Smooth muscle cell (in vitro differentiated cells): ENCODE results near the gene SLC35E4. TPM values are rescaled to one million over a fixed set of nuclear protein-coding genes. Genes with fewer than 3 reads are reported as not detected.

Experiments
- DNase-seq: peaks from one replicate; lab custom pipeline; 2025; ENCODE audit not compliant: unreplicated experiment; lab: John Stamatoyannopoulos, UW
- H2AFZ ChIP-seq: fragments of 200-600 bp; sonication (generic); 2 replicates; pipeline ENCODE4 v1.6.0; 2016; ENCODE audit warnings: antibody characterized with exemption, low read depth, mild to moderate bottlenecking
- H3F3A ChIP-seq: fragments of 200-600 bp; sonication (generic); 2 replicates; pipeline ENCODE4 v1.6.0; 2017; ENCODE audit warnings: antibody characterized with exemption, low read depth
- H3K27ac ChIP-seq: fragments of 200-600 bp; sonication (generic); 2 replicates; pipeline ENCODE4 v1.5.1; 2016; ENCODE audit warnings: low read depth, mild to moderate bottlenecking
- H3K27me3 ChIP-seq: fragments of 200-600 bp; sonication (generic); 2 replicates; pipeline ENCODE4 v1.6.1; 2016; ENCODE audit warnings: low read depth, mild to moderate bottlenecking
- H3K36me3 ChIP-seq: fragments of 200-600 bp; sonication (generic); 2 replicates; pipeline ENCODE4 v1.5.1; 2016; ENCODE audit warnings: low read depth
- H3K4me1 ChIP-seq: fragments of 200-600 bp; sonication (generic); 2 replicates; pipeline ENCODE4 v1.5.1; 2016; ENCODE audit warnings: low read depth
- H3K4me2 ChIP-seq: fragments of 200-600 bp; sonication (generic); 2 replicates; pipeline ENCODE4 v1.6.0; 2016; ENCODE audit warnings: mild to moderate bottlenecking
- H3K4me3 ChIP-seq: fragments of 200-600 bp; sonication (generic); 2 replicates; pipeline ENCODE4 v1.5.1; 2016; ENCODE audit warnings: mild to moderate bottlenecking
- H3K79me2 ChIP-seq: fragments of 200-600 bp; sonication (generic); 2 replicates; pipeline ENCODE4 v1.6.0; 2016; ENCODE audit warnings: low read depth, mild to moderate bottlenecking
- H3K9ac ChIP-seq: fragments of 200-600 bp; sonication (generic); 2 replicates; pipeline ENCODE4 v1.6.0; 2016; ENCODE audit warnings: low read depth
- H3K9me3 ChIP-seq: fragments of 200-600 bp; sonication (generic); replicated peaks from 2 replicates; pipeline ENCODE4 v1.5.1; 2016; ENCODE audit warnings: low read depth
- H4K20me1 ChIP-seq: fragments of 200-600 bp; sonication (generic); 2 replicates; pipeline ENCODE4 v1.6.0; 2016; ENCODE audit warnings: low read depth
- WGBS: methylation state at CpG from one replicate; pipeline ENCODE4 v1.1.7; 2016; ENCODE audit warnings: low lambda C conversion rate; 5-methylcytosine and 5-hydroxymethylcytosine counted together
- polyA plus RNA-seq: library from polyadenylated mRNA; unstranded; fragments of >200 nt; fragmentation: Nextera tagmentation; extraction: Ambion mirVana; gene quantifications from 2 replicates; pipeline ENCODE4 v1.2.1, GENCODE V29; 2016
- total RNA-seq: library from RNA; depleted of rRNA; stranded (reverse); fragments of >200 nt; gene quantifications from 2 replicates; pipeline ENCODE4 v1.2.3, GENCODE V29; 2014
- TF ChIP-seq, protein P1 (sequence below): fragments of 200-600 bp; sonication (generic); IDR thresholded peaks from 2 replicates; pipeline ENCODE4 v1.5.1; 2017; ENCODE audit warnings: borderline replicate concordance, mild to moderate bottlenecking, antibody characterized with exemption; ENCODE audit not compliant: insufficient read depth, poor library complexity, severe bottlenecking

The SLC35E4 gene, protein sequence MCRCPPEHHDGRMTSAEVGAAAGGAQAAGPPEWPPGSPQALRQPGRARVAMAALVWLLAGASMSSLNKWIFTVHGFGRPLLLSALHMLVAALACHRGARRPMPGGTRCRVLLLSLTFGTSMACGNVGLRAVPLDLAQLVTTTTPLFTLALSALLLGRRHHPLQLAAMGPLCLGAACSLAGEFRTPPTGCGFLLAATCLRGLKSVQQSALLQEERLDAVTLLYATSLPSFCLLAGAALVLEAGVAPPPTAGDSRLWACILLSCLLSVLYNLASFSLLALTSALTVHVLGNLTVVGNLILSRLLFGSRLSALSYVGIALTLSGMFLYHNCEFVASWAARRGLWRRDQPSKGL
- 3.6 and 5.0 TPM in 2 replicates for total RNA-seq
- 4.1 and 7.2 TPM in 2 replicates for polyA plus RNA-seq

DNA sequence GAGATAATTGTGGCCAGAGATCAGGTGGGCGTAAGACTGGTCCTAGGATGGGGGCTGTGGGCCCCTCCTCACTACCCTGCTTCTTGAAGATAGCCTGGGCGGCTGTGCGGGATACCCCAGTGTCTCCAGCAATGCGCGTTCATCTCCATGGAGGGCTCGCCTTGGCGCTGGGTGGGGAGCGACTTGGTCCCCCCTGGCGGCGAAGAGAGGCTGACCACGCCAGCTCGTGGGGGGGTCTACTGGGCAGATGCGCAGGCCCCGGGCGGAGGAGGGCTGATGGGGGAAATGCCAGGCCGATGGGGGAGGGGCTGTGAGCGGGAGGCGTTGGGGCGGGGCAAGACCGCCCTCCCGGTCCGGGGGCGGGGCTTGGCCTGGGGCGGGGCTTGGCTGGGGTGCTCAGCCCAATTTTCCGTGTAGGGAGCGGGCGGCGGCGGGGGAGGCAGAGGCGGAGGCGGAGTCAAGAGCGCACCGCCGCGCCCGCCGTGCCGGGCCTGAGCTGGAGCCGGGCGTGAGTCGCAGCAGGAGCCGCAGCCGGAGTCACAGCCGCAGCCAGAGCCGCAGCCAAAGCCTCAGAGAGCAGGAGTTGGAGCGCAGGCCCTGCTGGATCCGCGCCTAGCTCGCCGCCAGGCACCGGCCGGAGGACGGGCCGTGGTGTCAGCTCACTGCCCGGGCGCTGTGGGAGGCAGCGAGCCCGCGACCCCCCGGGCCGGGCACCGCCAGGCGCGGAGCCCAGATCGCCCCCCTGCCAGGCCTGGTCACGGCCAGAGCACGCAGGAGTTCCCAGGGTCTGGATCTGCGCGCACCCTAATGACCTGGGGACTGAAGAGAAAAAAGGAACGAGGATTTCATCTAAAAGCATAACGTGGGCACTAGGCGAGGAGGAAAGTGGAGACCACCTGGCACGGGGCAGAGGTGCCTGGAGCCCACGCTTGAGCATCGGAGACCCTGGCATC, at the start of gene SLC35E4:
SLC35E4 (plus strand) TSS at position 509 of the 953 bp plus-strand sequence. CDS start 670 bp downstream, outside the sequence.
- TF ChIP-seq, protein P1, sequence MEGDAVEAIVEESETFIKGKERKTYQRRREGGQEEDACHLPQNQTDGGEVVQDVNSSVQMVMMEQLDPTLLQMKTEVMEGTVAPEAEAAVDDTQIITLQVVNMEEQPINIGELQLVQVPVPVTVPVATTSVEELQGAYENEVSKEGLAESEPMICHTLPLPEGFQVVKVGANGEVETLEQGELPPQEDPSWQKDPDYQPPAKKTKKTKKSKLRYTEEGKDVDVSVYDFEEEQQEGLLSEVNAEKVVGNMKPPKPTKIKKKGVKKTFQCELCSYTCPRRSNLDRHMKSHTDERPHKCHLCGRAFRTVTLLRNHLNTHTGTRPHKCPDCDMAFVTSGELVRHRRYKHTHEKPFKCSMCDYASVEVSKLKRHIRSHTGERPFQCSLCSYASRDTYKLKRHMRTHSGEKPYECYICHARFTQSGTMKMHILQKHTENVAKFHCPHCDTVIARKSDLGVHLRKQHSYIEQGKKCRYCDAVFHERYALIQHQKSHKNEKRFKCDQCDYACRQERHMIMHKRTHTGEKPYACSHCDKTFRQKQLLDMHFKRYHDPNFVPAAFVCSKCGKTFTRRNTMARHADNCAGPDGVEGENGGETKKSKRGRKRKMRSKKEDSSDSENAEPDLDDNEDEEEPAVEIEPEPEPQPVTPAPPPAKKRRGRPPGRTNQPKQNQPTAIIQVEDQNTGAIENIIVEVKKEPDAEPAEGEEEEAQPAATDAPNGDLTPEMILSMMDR: peak; percentile 34
- no peaks in the 10 kb centered on the region for H3K36me3 ChIP-seq
- WGBS: 7% methylated on average over 47 of the region's 75 CpGs
- H3K9me3 ChIP-seq: no peaks in the 10 kb centered on the region
- H3K27me3 ChIP-seq: no peaks in the 10 kb centered on the region
- peak within 1 kb of the TSS; percentile 97 for H2AFZ ChIP-seq
- H3K79me2 ChIP-seq: no peaks in the 10 kb centered on the region
- H4K20me1 ChIP-seq: no peaks in the 10 kb centered on the region
- DNase-seq: peak; percentile 91
- peak within 1 kb of the TSS; percentile 52 for H3K27ac ChIP-seq
- H3K4me2 ChIP-seq: peak within 1 kb of the TSS; percentile 99
- H3K4me1 ChIP-seq: peaks cover 8% of the 10 kb centered on the region
- H3F3A ChIP-seq: peaks cover 11% of the 10 kb centered on the region
- peak within 1 kb of the TSS; percentile 67 for H3K4me3 ChIP-seq
- H3K9ac ChIP-seq: peak within 1 kb of the TSS; percentile 66

DNA sequence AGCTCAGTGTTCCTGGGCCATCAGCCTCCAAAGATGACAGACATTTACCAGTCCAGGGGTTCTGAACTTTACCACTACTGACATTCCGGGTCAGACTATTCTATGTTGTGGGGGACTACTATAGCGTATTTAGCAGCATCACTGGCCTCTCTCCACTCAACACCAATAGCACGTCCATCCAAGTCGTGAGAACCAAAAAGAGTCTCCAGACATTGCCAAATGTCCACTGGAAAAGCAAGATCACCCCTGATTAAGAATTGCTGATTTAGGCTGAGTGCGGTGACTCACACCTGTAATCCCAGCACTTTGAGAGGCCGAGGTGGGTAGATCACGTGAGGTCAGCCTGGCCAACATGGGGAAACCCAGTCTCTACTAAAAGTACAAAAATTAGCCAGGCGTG, 49.2 kb upstream of the SLC35E4 start:
- Histone ChIP-seq H3K27me3 (no peaks in the 10 kb centered on the region), H3K4me2 (no peak overlapping the region), H3K4me1 (peaks cover 7% of the 10 kb centered on the region), H3K4me3 (no peak overlapping the region), H3K79me2 (peaks cover 19% of the 10 kb centered on the region), H3K9ac (no peak overlapping the region), H3K27ac (no peak overlapping the region), H3F3A (no peaks in the 10 kb centered on the region), H3K36me3 (peaks cover 5% of the 10 kb centered on the region), H4K20me1 (no peaks in the 10 kb centered on the region), H3K9me3 (no peaks in the 10 kb centered on the region), H2AFZ (no peak overlapping the region)
- 99% methylated on average over 8 of the region's 8 CpGs for WGBS
- DNase-seq: no peak
- TF ChIP-seq, protein P1: no peak

DNA sequence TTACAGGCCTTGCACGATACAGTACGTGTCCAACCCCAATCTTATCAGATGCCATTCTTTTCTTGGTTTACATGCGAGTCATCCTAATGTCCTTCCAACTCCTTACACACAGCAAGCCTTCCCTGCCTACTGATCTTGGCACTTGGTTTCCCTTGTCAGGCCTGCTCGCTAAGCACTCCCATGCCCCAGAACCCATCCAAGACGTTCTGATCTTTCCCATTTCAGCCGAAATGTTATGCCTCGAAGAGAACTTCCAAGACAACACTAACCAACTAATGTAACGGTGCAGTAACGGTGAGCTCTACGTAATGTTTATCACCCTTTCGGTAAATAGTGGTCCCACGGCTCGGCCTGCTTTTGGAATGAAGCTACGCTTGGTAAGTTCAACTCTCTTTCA, 44.4 kb upstream of the SLC35E4 start:
- Histone ChIP-seq H3K9ac (peak overlapping the region; percentile 99), H3K36me3 (peaks cover 5% of the 10 kb centered on the region), H3K4me3 (peak overlapping the region; percentile 58), H3F3A (no peaks in the 10 kb centered on the region), H3K9me3 (no peaks in the 10 kb centered on the region), H3K4me1 (peaks cover 7% of the 10 kb centered on the region), H3K79me2 (peaks cover 21% of the 10 kb centered on the region), H3K4me2 (peak overlapping the region; percentile 86), H2AFZ (peak overlapping the region; percentile 88), H4K20me1 (no peaks in the 10 kb centered on the region), H3K27ac (peak overlapping the region; percentile 98), H3K27me3 (no peaks in the 10 kb centered on the region)
- no peak for DNase-seq
- TF ChIP-seq, protein P1: no peak
- 6% methylated on average over 14 of the region's 14 CpGs for WGBS
